ENCODE measurements around the gene APLP1.

APLP1 gene

GRCh38 chr19:35841961-35842595 is 26.3 kb upstream of the APLP1 start:
- no peak for TF ChIP-seq CTCF (IDR thresholded peaks at IDR 0.05; ENCODE audit: borderline replicate concordance, insufficient read depth, low read depth, low read length)
- no peak overlapping the region for H3K4me3 ChIP-seq (ENCODE audit: low read depth, low read length)

GRCh38 chr19:35842666-35843272 is 25.6 kb upstream of the APLP1 start:
- no peak for TF ChIP-seq CTCF (IDR thresholded peaks at IDR 0.05; ENCODE audit: borderline replicate concordance, insufficient read depth, low read depth, low read length)
- no peak overlapping the region for H3K4me3 ChIP-seq (ENCODE audit: low read depth, low read length)

GRCh38 chr19:35843676-35844481 is 24.5 kb upstream of the APLP1 start:
- no peak overlapping the region for H3K4me3 ChIP-seq (ENCODE audit: low read depth, low read length)
- TF ChIP-seq CTCF (IDR thresholded peaks at IDR 0.05; ENCODE audit: borderline replicate concordance, insufficient read depth, low read depth, low read length): no peak

GRCh38 chr19:35844482-35845214 is 23.7 kb upstream of the APLP1 start:
- no peak overlapping the region for H3K4me3 ChIP-seq (ENCODE audit: low read depth, low read length)

GRCh38 chr19:35845215-35846037 is 22.9 kb upstream of the APLP1 start:
- no peak overlapping the region for H3K4me3 ChIP-seq (ENCODE audit: low read depth, low read length)
- TF ChIP-seq CTCF (IDR thresholded peaks at IDR 0.05; ENCODE audit: borderline replicate concordance, insufficient read depth, low read depth, low read length): no peak

More at GRCh38 chr19:35844482-35845214, 23.7 kb upstream of the APLP1 start:
- TF ChIP-seq CTCF (IDR thresholded peaks at IDR 0.05; ENCODE audit: borderline replicate concordance, insufficient read depth, low read depth, low read length): no peak

GRCh38 chr19:35846038-35846668 is 22.2 kb upstream of the APLP1 start:
- TF ChIP-seq CTCF (IDR thresholded peaks at IDR 0.05; ENCODE audit: borderline replicate concordance, insufficient read depth, low read depth, low read length): no peak
- H3K4me3 ChIP-seq (ENCODE audit: low read depth, low read length): no peak overlapping the region
